Loucy (cell line): ENCODE data around the gene XPNPEP2.

Experiments
- H2AFZ ChIP-seq: fragments of 200-600 bp; sonication (generic); 2 replicates; pipeline ENCODE4 v1.6.0; 2016; ENCODE audit warnings: antibody characterized with exemption, mild to moderate bottlenecking, low read length, moderate library complexity
- H3F3A ChIP-seq: fragments of 200-600 bp; 2 replicates; pipeline ENCODE4 v1.6.0; 2016; ENCODE audit warnings: antibody characterized with exemption, low read depth, mild to moderate bottlenecking
- H3K27me3 ChIP-seq: fragments of 200-600 bp; sonication (generic); 2 replicates; pipeline ENCODE4 v1.6.1; 2014; ENCODE audit warnings: low read length, mild to moderate bottlenecking; ENCODE audit not compliant: insufficient read depth, poor library complexity, severe bottlenecking
- H3K36me3 ChIP-seq: fragments of 200-600 bp; sonication (generic); 2 replicates; pipeline ENCODE4 v1.6.1; 2016; ENCODE audit warnings: low read length; ENCODE audit not compliant: insufficient read depth
- H3K4me1 ChIP-seq: fragments of 200-600 bp; sonication (generic); 2 replicates; pipeline ENCODE4 v1.5.1; 2014; ENCODE audit warnings: low read length, mild to moderate bottlenecking; ENCODE audit not compliant: insufficient read depth, poor library complexity, severe bottlenecking
- H3K4me2 ChIP-seq: fragments of 200-600 bp; sonication (generic); 2 replicates; pipeline ENCODE4 v1.6.0; 2014; ENCODE audit warnings: antibody characterized with exemption, low read length, low read depth, mild to moderate bottlenecking; ENCODE audit not compliant: poor library complexity, severe bottlenecking
- H3K4me3 ChIP-seq: fragments of 200-600 bp; sonication (generic); 2 replicates; pipeline ENCODE4 v1.5.1; 2014; ENCODE audit warnings: low read length, mild to moderate bottlenecking, mixed read lengths; ENCODE audit not compliant: poor library complexity, severe bottlenecking
- H3K79me2 ChIP-seq: fragments of 200-600 bp; sonication (generic); 2 replicates; pipeline ENCODE4 v1.6.1; 2014; ENCODE audit warnings: low read length; ENCODE audit not compliant: insufficient read depth
- H3K9ac ChIP-seq: fragments of 200-600 bp; sonication (generic); 2 replicates; pipeline ENCODE4 v1.6.0; 2014; ENCODE audit warnings: mild to moderate bottlenecking, low read depth, low read length, moderate library complexity; ENCODE audit not compliant: poor library complexity, severe bottlenecking
- H3K9me2 ChIP-seq: fragments of 200-600 bp; sonication (generic); replicated peaks from 2 replicates; pipeline ENCODE4 v1.6.1; 2016; ENCODE audit warnings: low read depth, low read length, mixed read lengths
- H3K9me3 ChIP-seq: fragments of 200-600 bp; sonication (generic); 2 replicates; pipeline ENCODE4 v1.6.1; 2014; ENCODE audit warnings: mild to moderate bottlenecking, antibody characterized with exemption, low read length, low read depth; ENCODE audit not compliant: insufficient read depth
- H4K20me1 ChIP-seq: fragments of 200-600 bp; sonication (generic); 2 replicates; pipeline ENCODE4 v1.6.0; 2014; ENCODE audit warnings: antibody characterized with exemption, low read length, mild to moderate bottlenecking; ENCODE audit not compliant: insufficient read depth, poor library complexity, severe bottlenecking
- EZH2phosphoT487 ChIP-seq: fragments of 200-600 bp; IDR thresholded peaks from 2 replicates; pipeline ENCODE4 v1.6.1; 2018; ENCODE audit warnings: antibody characterized with exemption, mild to moderate bottlenecking, moderate library complexity, borderline replicate concordance
- TF ChIP-seq, protein P1 (sequence below): fragments of 200-600 bp; sonication (generic); conservative IDR thresholded peaks from 2 replicates; pipeline ENCODE4 v1.5.1; 2014; ENCODE audit warnings: mild to moderate bottlenecking, antibody characterized with exemption, low read length

The XPNPEP2 gene

DNA sequence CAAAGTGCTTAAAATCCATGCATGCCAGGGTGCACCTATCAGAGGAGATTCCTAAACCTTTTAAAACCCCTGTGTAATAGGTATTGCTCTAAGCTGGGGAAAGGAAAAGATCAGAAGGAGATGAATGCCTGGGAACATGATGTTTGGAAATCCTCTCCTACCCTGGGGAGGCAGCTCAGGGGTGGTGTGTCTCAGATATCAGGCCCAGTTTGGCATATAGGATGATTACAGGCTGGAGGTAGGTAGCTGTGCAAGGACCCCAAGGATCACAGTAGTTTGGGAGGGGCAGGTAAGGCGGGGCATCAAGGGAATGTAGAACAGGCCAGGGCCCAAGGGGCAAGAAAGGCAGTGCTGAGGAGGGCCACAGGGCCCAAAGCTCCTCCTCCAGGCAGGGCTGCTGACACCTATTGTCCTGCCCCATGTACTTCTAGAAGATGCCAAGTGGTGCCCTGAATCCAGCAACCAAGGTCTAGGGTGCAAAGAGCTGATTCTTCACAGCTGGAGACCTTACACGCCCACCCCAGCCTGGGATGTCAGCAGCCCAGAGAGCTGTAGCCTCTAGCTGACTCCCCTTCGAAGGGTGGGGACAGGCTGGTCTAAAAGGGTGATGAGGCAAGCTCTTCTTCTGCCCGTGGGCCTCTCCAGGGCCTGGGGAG is 58.6 kb downstream of the XPNPEP2 start:
- Histone ChIP-seq H4K20me1 (peaks cover 8% of the 10 kb centered on the region), H3K4me3 (no peak overlapping the region), H3K9ac (no peak overlapping the region), H3K4me1 (peaks cover 30% of the 10 kb centered on the region), H3K27me3 (no peaks in the 10 kb centered on the region), H3K79me2 (no peaks in the 10 kb centered on the region), H3K4me2 (no peak overlapping the region), H3K36me3 (peaks cover 40% of the 10 kb centered on the region; the same call in 1 of the 2 replicates), H3K9me2 (no peaks in the 10 kb centered on the region), H3F3A (no peaks in the 10 kb centered on the region), H3K9me3 (no peaks in the 10 kb centered on the region), H2AFZ (no peak overlapping the region)
- TF ChIP-seq, protein P1, sequence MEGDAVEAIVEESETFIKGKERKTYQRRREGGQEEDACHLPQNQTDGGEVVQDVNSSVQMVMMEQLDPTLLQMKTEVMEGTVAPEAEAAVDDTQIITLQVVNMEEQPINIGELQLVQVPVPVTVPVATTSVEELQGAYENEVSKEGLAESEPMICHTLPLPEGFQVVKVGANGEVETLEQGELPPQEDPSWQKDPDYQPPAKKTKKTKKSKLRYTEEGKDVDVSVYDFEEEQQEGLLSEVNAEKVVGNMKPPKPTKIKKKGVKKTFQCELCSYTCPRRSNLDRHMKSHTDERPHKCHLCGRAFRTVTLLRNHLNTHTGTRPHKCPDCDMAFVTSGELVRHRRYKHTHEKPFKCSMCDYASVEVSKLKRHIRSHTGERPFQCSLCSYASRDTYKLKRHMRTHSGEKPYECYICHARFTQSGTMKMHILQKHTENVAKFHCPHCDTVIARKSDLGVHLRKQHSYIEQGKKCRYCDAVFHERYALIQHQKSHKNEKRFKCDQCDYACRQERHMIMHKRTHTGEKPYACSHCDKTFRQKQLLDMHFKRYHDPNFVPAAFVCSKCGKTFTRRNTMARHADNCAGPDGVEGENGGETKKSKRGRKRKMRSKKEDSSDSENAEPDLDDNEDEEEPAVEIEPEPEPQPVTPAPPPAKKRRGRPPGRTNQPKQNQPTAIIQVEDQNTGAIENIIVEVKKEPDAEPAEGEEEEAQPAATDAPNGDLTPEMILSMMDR: no peak
- TF ChIP-seq EZH2phosphoT487: no peak

DNA sequence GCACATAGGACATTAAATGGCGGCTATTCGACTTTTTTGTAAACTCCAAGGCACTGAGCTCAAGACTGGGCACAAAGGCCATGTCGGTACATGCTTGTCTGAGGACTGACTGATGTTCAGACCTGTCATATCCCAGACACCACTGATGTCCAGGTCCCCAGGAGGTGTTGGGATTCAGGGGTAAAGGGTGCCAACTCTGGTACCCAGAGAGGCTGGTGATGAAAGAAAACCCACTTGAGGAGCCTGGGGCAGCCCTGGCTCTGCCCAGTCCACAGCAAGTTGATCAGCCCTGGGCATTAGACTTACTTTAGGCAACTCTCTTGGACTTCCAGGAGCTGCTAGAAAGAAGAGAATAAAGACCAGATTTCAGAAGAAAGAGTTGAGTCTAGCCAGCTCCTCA is 59.7 kb downstream of the XPNPEP2 start:
- Histone ChIP-seq H3K4me3 (no peak overlapping the region), H3K9ac (no peak overlapping the region), H3K36me3 (peaks cover 30% of the 10 kb centered on the region; the same call in 1 of the 2 replicates), H4K20me1 (peaks cover 8% of the 10 kb centered on the region), H3K27me3 (no peaks in the 10 kb centered on the region), H3K9me3 (no peaks in the 10 kb centered on the region), H2AFZ (no peak overlapping the region), H3K4me1 (peaks cover 30% of the 10 kb centered on the region), H3K9me2 (no peaks in the 10 kb centered on the region), H3K4me2 (peak overlapping the region; percentile 19), H3F3A (no peaks in the 10 kb centered on the region), H3K79me2 (no peaks in the 10 kb centered on the region)
- TF ChIP-seq, protein P1: no peak
- no peak for TF ChIP-seq EZH2phosphoT487

DNA sequence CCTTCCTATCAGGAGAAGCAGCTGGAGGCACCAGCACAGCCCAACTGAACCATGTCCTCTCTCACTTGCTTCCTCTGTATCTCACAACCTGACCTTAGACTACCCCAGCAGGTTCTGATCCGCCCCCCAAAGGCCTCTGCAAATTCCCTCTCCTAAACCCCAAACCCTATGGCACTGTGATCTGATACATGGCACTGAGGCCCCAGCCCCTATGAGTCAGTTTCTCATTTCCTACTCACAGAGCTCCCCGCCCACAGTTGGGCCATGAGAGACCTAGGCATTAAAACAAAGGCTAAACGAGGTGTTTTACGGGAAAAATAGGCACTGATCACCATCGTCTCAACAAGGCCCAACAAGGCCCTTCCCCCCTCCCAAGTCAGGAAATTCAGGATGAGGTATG is 60.1 kb downstream of the XPNPEP2 start:
- H3K4me3 ChIP-seq: no peak overlapping the region
- H2AFZ ChIP-seq: no peak overlapping the region
- TF ChIP-seq EZH2phosphoT487: no peak
- TF ChIP-seq, protein P1: no peak
- peaks cover 8% of the 10 kb centered on the region for H4K20me1 ChIP-seq
- H3F3A ChIP-seq: no peaks in the 10 kb centered on the region
- no peaks in the 10 kb centered on the region for H3K27me3 ChIP-seq
- peak overlapping the region; percentile 19 for H3K4me2 ChIP-seq
- H3K36me3 ChIP-seq: peaks cover 25% of the 10 kb centered on the region; the same call in 1 of the 2 replicates
- H3K9ac ChIP-seq: no peak overlapping the region
- H3K4me1 ChIP-seq: peaks cover 30% of the 10 kb centered on the region
- H3K79me2 ChIP-seq: no peaks in the 10 kb centered on the region
- no peaks in the 10 kb centered on the region for H3K9me3 ChIP-seq
- no peaks in the 10 kb centered on the region for H3K9me2 ChIP-seq
